ENCODE data around the gene HHAT. TPM values are rescaled to one million over a fixed set of nuclear protein-coding genes. Genes with fewer than 3 reads are reported as not detected.

Gene HHAT
- total RNA-seq, 4 donors from 2014 or later: 0.83 to 1.6 (median 1.2) TPM

- no peak for TF ChIP-seq POLR2AphosphoS5 (IDR thresholded peaks at IDR 0.05)
- no peak overlapping the region for H3K4me3 ChIP-seq
- peak overlapping the region; percentile 8 to 82 (median 27) for H3K27ac ChIP-seq (replicated peaks in 1 of 4)
- DNase-seq (ENCODE audit: extremely low spot score): no peak
- WGBS: 72% methylated on average over 10 of the region's 10 CpGs
- H3K4me1 ChIP-seq: peaks cover 42 to 51% (median 46%) of the 10 kb centered on the region in 4 donors
- H3K36me3 ChIP-seq: no peaks in the 10 kb centered on the region
- intact Hi-C loops (cut with DNase I): loop anchor here (5.0 kb wide), 1 partner anchor 63 kb away; the partner anchor contains the start of gene SERTAD4
- H3K27me3 ChIP-seq: no peaks in the 10 kb centered on the region
- H3K9me3 ChIP-seq: no peaks in the 10 kb centered on the region
Measured at GRCh38 chr1:210294999-210295745, 33.5 kb upstream of the HHAT start.

DNA sequence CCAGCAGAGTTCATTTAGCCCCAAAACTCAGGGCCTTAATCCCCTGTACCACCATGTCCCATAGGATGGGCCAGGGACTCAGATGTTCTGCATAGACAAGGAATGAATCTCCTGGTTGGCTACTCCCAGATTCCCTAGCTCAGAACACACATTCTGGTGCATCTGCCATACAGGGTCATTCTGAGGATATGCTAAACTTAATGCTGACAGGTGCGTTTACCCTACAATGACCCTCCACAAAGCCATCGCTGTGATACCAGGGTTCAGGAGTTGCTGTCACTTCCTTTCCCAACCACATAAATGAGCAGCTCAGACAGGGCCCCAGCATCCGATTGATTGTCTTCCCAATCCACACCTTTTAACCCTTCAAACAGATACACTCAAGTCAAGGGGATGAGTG is 32.0 kb upstream of the HHAT start:
- TF ChIP-seq CTCF (IDR thresholded peaks at IDR 0.05): no peak
- no peak for TF ChIP-seq POLR2AphosphoS5 (IDR thresholded peaks at IDR 0.05)
- TF ChIP-seq POLR2A (IDR thresholded peaks at IDR 0.05; ENCODE audit: low read depth): no peak
- TF ChIP-seq EP300 (IDR thresholded peaks at IDR 0.05): no peak
- Histone ChIP-seq H3K27me3 (no peaks in the 10 kb centered on the region), H3K27ac (replicated peaks in 1 of 4) (no peak overlapping the region), H3K4me1 (peaks cover 39 to 56% (median 52%) of the 10 kb centered on the region in 4 donors), H3K9me3 (no peaks in the 10 kb centered on the region), H3K4me3 (no peak overlapping the region), H3K36me3 (no peaks in the 10 kb centered on the region)
- intact Hi-C loops (cut with DNase I): no loop called here
- WGBS: 100% methylated on average over 2 of the region's 3 CpGs
- no peak for DNase-seq (ENCODE audit: extremely low spot score)

DNA sequence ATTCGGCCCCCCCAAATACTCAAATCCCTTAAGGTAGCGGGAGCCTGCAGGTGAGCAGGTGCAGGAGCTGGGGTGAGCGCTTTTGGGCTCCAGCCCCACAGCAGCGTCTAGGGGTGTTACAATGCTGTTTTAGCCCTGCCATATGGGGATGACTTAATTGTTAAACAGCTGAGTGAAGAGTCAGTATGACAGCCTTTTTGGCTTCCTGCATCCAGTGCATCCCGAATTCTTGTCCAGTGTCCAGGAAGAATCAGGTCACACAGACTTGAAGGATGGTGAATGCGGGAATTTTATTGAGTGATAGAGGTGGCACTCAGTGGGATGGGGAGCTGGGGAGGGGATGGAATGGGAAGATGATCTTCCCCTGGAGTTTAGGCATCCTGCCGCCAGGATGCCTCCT is 30.4 kb upstream of the HHAT start:
- Histone ChIP-seq H3K9me3 (no peaks in the 10 kb centered on the region), H3K4me1 (peaks cover 34 to 42% (median 37%) of the 10 kb centered on the region in 4 donors), H3K27me3 (no peaks in the 10 kb centered on the region), H3K36me3 (no peaks in the 10 kb centered on the region), H3K4me3 (no peak overlapping the region), H3K27ac (replicated peaks in 1 of 4) (no peak overlapping the region)
- intact Hi-C loops (cut with DNase I): no loop called here
- no peak for DNase-seq (ENCODE audit: extremely low spot score)
- WGBS: 83% methylated on average over 7 of the region's 7 CpGs
- TF ChIP-seq EP300 (IDR thresholded peaks at IDR 0.05) (no peak), POLR2A (IDR thresholded peaks at IDR 0.05; ENCODE audit: low read depth) (no peak), CTCF (IDR thresholded peaks at IDR 0.05) (no peak), POLR2AphosphoS5 (IDR thresholded peaks at IDR 0.05) (no peak)

GRCh38 chr1:210298936-210299335 is 29.8 kb upstream of the HHAT start:
- DNase-seq (ENCODE audit: extremely low spot score): no peak
- H3K27ac ChIP-seq (replicated peaks in 1 of 4): no peak overlapping the region
- no peaks in the 10 kb centered on the region for H3K9me3 ChIP-seq
- intact Hi-C loops (cut with DNase I): no loop called here
- TF ChIP-seq EP300 (IDR thresholded peaks at IDR 0.05): no peak
- TF ChIP-seq POLR2AphosphoS5 (IDR thresholded peaks at IDR 0.05): no peak
- no peak for TF ChIP-seq POLR2A (IDR thresholded peaks at IDR 0.05; ENCODE audit: low read depth)
- no peak for TF ChIP-seq CTCF (IDR thresholded peaks at IDR 0.05)
- H3K4me3 ChIP-seq: no peak overlapping the region
- H3K4me1 ChIP-seq: peaks cover 27 to 36% (median 31%) of the 10 kb centered on the region in 4 donors
- no peaks in the 10 kb centered on the region for H3K27me3 ChIP-seq
- no peaks in the 10 kb centered on the region for H3K36me3 ChIP-seq

- no peaks in the 10 kb centered on the region for H3K27me3 ChIP-seq
- DNase-seq (ENCODE audit: extremely low spot score): no peak
- H3K9me3 ChIP-seq: no peaks in the 10 kb centered on the region
- no peak overlapping the region for H3K27ac ChIP-seq (replicated peaks in 1 of 4)
- WGBS: 86% methylated on average over 5 of the region's 5 CpGs
- intact Hi-C loops (cut with DNase I): no loop called here
- H3K4me1 ChIP-seq: peaks cover 22 to 30% (median 25%) of the 10 kb centered on the region in 4 donors
- H3K4me3 ChIP-seq: no peak overlapping the region
- H3K36me3 ChIP-seq: no peaks in the 10 kb centered on the region
- TF ChIP-seq POLR2AphosphoS5 (IDR thresholded peaks at IDR 0.05): no peak
- TF ChIP-seq EP300 (IDR thresholded peaks at IDR 0.05): no peak
- TF ChIP-seq CTCF (IDR thresholded peaks at IDR 0.05): no peak
- TF ChIP-seq POLR2A (IDR thresholded peaks at IDR 0.05; ENCODE audit: low read depth): no peak
Measured at GRCh38 chr1:210299501-210299900, 29.2 kb upstream of the HHAT start.

Data from esophagus muscularis mucosa (tissue), 4 donors.